NCI-H2196 (cell line): ENCODE data around the gene ROBO1.

Source experiments
- DNase-seq: peaks from one replicate; lab custom pipeline; 2025; ENCODE audit not compliant: unreplicated experiment; lab: John Stamatoyannopoulos, UW

The ROBO1 gene

DNA sequence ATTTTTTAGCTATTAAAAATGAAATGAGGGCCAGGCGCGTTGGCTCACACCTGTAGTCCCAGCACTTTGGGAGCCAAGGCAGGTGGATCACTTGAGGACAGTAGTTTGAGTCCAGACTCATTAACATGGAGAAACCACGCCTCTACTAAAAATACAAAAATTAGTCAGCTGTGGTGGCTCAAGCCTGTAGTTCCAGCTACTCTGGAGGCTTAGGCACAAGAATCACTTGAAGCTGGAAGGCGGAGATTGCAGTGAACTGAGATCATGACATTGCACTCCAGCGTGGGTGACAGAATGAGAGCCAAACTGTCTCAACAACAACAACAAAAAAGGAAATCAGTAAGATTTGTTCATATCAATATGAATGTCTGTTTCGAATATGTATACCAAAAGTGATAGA is 517.1 kb downstream of the ROBO1 start:
- DNase-seq, result no peak

DNA sequence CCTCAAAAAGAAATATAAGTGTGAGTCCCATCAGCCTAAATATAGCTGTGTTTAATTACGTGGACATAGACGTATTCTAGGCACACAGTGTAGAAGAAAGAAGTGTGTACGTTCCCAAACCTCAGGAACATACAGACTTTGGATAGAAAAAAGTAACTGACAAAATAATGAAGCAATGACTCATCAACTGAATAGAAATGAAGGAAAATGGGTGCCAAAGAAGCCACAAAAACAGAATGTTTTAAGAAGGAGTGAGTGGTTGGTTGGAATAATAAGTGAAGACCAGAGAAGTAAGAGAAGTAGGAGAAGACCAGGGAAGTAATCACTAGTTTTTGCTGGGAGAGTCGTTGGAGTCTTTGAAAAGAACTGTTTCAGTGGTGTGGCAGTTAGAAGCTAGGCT is 518.1 kb downstream of the ROBO1 start:
- DNase-seq, result no peak

DNA sequence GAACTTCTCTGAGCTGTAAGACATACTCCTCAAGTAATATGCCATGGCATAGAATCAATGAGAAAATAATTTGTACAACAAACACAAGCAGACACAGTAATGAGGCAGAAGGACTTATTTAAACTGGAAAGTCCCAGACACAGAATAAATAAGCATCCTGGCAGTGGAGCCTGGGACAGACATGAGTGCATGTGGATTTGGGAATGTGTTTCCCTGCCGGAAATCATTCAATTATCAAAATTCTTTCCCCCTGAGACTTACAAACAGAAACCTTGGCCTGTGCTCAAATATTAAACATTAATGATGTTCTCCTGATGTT is 520.1 kb downstream of the ROBO1 start:
- DNase-seq, result no peak

DNA sequence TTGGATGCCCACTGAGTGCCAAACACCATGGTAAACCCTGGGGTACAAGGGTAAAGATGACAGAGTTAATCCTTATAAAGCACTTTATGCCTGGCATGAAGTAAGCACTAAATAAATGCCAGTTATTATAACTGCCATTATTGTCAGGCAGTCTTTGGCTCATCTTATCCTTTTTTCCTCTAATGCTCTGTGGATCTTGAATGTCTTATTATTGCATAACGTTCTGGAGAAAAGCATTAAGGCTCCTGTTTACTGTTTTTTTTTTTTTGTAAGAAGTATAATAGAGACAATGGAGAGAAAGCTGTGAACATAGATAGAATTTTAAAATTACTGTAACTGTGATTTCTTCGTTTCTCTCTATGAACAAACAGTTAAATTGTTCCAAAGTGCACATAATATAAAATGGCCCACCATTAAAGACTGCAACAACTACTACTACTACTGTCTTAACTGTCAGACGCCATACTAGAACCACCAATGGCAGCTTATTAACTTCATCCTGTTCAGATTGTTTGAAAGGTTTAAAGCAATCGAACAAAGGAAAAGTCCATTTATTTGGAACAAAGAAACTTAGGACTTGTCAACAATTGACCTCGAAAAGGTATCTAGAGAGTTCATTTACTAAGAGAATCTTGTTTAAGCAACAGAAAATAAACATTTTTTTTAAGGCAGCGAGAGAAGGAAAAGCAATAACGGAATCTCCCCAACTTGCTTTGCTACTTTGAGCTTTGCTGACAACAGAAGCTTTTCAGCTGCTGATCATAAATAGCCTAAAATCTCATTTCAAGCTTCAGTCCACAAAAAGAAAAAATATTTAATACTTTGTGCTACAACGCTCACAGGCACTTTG is 520.7 kb downstream of the ROBO1 start:
- no peak for DNase-seq

DNA sequence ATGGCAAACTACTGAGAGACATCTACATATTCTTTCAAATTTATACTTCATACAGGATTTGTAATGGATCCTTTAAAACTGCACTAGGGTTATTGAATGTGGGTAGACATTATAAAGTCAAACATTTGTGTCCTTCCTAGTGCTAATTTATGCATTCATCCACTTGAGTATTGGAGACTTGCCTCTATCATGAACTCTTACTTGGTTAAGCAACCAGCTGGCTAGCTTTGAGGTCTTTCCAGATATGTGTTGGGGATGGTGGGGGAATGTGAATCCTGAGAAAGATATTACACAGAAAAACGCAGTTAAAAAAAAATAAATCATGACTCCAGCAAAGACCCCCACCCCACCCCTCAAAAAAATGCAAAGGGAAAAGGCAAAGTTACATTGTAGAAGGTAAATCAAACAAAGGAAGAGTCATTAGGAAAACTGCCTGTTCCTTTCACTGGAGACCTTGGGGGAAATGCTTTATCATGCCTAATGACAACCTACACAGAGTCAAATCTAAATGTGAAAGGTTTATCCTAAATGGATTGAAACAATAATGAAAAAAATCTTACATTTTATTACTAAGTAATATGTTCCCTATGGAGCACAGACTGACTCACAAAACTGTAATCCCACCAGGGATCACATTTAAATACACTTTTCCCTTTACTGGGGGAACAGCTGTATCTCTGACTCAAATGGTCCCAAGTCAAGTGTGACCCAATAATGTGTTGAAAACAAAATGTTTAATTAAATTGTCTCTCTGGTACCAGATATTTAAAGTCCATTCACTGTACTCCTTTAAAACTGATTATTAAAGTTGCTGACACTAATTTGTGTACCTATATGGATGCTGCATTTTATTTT is 522.3 kb downstream of the ROBO1 start:
- no peak for DNase-seq

DNA sequence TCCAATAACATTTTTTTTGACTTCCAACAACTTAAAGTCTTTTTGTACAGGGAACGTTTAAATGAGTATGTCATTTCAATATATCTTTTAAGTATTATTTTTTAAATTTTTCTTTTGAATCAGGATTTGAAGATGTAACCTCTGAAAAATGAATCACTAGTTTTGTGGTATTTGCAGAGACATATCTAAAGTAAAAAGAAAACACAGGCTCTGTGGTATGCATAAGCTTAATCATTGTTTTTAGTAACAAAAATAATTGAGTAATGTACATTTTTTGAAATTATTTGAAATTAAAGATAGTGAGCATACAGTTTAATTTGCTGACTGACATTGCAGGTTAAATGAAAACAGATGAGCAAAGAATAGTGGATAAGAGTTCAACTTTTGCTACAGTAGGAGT is 531.3 kb downstream of the ROBO1 start:
- no peak for DNase-seq

DNA sequence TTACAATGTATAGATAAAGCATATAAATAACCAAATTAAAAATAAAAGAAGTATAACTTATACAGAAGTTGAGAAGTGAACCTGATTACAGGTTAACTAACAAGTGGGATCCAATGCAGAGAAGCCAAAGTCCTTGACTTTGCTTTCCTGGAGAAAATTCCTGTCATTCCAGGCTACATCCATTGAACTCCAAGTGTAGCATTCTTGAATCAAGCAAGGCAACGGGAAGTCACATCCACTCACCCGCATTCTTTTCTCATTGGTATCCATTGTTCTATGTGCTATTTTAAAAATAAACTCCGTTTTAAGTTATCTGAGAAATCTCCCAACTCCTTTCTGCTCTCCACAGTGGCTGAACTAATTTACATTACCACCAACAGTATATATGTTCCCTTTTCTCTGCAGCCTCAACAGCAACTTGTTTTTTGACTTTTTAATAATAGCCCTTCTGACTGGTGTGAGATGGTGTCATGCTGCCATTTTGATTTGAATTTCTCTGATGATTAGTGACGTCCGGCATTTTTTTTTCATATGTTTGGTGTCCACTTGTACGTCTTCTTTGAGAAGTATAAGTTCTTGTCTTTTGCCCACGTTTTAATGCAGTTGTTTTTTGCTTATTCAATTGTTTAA is 534.3 kb downstream of the ROBO1 start:
- no peak for DNase-seq

DNA sequence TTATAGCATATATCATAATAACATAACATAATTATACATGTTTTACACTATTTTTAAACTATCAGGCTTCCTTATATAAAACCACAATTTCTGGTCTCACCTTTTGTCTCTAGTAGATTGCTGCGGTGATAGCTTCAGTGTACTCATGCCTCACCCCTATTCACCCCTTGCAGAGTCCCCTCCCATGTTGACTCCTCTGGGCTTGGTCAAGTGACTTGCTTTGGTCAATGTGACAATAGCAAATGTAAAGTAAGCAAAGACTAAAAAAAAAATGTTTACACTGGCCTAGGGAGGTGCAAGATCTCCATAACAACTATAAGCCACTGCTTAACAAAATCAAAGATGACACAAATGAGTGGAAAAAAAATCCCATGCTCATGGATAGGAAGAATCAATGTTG is 537.5 kb downstream of the ROBO1 start:
- DNase-seq, result no peak

DNA sequence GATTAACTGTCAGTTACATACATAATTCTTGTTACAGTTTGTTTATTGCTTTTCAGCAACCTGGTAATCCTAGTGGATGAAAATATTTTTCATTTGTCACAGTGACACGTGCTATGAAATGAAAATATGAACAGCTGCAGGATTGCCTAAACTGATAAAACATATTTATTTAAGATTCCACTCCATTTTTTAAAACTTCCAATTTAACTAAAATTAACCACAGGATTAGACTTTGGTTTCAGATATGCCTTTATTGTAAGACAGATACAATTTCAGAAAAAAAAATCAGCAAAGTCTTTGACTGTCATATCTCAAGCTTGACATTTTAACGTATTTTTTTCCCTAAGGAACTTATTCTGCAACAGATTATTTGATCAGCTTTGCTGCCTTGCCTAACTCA is 550.7 kb downstream of the ROBO1 start:
- DNase-seq, result no peak

DNA sequence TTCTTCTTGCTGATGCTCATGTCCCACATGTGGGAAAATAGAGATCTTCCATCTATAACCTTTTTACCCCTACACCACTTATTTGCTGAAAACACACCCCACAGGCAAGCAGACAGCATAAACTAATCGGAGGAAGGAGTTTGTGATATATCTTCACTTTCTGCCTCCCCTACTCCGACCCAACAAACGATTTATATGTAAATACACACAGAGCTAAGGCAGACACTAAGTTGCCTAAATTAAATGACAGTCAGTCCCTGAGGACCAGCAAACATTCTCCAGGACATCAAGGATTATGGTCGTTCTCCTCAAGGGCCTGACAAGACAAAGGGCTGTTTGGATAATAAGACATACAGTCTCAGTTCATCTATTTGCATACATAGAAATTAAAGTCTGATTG is 552.5 kb downstream of the ROBO1 start:
- DNase-seq, result no peak

DNA sequence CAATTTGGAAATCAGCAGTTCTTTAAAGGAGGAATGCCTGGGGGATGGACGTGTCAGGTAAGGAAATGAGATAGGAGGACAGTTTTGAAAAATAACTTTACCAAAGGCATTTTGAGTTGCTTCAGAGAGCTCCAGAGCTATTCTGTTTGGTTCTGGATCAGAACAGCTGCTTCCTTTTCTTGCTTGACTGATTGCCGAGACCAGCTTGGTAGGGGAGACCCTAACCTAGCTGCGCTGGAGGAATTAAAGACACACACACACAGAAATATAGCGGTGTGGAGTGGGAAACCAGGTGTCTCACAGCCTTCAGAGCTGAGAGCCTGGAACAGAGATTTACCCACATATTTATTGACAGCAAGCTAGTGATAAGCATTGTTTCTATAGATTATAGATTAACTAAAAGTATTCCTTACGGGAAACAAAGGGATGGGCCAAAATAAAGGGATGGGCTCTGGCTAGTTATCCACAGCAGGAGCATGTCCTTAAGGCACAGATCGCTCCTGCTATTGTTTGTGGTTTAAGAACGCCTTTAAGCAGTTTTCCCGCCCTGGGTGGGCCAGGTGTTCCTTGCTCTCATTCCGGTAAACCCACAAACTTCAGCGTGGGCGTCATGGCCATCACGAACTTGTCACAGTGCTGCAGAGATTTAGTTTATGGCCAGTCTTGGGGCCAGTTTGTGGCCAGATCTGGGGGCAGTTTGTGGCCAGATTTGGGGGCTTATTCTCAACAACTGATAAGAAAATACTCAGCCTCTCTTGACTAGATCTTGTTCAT is 556.0 kb downstream of the ROBO1 start:
- no peak for DNase-seq

DNA sequence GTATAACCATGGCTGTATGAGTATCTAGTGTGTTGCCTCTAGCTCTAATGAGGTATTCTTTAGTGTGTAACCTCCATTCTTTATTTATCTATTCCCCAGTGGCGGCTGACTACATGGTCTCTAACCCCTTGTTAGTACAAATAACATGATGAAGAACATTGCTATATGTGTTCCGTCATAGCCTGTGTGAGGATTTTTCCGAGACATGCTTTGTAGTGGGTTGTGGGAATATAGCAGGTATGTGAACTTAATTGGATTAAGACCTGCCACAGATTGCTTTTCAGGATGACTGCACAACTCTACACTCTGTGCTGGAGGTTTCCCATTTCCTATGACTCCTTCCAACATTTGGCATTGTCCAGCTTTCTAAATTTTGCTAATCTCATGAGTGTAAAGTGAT is 563.4 kb downstream of the ROBO1 start:
- DNase-seq, result no peak

DNA sequence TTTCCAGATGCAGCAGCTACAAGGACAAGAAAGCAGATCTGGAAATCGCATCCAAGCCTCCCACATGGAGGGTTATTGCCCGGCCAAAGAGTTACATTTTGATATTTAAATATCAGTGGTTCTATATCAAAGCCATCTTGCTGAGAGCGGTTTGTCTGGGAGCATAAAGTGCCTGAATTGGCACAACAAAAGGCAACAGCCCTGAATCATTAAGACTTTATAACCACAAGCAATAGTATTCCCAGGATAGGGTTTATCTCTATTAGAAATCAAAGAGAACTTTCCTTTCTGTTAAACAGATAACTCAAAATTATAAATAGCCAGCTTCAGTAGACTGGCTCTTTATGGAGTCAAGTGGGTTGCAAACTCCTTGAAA is 564.7 kb downstream of the ROBO1 start:
- no peak for DNase-seq

DNA sequence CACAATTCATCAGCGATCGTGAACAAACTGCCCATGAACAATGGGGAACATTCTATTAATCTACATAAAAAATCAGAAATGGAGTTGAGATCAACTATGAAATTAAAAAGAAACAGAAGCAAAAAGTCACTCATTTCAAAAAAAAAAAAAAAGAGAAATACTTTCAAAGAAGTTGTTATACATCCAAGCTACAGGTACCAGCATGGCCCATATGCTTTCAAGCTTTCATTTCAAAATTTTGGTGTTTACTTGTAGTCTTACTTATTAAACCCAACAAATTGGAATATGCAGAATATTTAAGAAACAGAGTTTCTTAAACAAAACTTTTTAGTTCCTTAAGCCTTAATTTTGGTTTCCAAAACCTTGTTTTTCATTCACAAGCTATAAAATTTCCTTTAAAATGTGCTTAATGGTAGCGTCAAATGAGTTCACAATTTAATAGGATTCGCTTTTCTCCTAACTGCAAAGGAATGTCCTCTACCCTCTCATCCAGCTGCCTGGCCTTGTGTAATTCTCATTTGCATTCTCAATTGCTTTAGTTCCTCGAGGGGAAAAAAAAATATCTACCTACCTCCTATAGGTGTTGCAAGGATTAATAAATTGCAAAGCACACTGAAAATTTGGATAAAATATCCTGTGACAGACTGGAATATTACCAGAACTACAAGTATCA is 565.2 kb downstream of the ROBO1 start:
- no peak for DNase-seq

DNA sequence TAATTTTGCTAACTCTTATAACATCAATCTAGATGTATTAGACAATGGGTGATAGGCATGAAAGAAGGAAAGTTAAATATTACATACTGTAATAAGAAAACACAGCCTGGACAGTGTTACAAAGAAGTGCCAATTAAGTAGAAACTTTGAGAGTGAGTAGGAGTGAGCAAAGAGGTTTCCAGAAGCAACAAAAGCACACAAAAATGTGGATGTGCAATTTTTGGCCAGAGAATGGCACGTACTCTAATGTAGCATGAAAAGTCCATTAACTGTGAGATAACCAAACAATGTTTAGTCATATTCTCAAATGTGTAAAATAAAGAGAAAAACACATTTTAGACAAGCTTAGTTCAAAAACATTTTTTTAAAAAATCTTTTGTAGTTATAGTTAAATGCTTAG is 567.3 kb downstream of the ROBO1 start:
- DNase-seq, result no peak

DNA sequence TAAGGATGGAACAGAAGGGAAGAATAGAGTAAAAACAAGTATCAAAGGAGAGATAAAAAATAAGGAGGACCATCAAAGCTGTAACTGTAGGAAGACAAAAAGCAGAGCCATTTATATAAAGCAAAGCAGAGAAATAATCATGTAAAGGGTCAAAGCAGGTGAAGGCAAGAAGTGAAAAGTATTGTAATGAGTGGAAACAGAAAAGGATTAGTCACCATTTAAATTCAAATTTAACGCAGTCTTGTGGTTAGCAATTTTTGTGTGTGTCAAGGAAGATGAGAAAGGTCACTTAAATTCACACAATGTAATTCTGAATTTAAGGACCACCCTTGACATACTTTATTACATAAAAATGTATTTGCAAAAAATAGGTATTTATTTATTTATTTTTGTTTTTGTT is 567.8 kb downstream of the ROBO1 start:
- no peak for DNase-seq

DNA sequence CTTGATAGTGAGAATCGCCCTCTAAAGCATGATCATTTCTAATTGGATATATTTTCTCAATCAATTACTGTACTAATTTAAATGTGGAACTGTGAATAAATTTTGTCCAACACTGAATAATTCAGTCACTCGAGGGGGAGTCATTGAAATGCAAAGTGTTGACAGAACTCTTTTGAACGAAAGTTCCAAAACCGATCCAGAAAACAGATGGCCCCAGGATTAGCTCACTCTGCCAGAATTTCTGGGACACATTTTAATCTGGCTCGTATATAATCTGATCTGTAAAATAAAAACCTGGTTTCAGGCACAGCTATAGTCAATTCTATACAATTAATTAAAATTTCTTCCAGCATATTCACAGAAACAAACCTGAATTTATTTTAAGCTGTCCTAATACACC is 580.4 kb downstream of the ROBO1 start:
- no peak for DNase-seq

DNA sequence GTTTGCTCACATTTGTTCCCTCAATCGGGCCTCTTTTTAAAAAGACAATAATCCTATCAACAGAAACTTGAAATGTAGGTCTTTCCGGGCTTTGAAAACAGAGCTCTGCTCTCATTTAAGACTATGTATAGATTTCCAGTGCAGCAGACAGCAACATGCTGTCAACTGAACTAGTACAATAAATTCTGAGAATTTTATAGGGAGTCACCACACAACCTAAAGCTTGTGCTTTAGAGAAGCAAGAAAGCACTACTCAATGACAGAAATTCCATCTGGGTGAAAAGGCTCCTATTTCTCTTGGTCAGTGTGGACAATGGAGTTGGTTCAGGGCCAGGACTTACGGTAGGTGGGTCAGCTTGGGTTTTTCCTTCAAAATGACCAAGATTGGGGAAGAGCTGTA is 583.5 kb downstream of the ROBO1 start:
- DNase-seq, result no peak

DNA sequence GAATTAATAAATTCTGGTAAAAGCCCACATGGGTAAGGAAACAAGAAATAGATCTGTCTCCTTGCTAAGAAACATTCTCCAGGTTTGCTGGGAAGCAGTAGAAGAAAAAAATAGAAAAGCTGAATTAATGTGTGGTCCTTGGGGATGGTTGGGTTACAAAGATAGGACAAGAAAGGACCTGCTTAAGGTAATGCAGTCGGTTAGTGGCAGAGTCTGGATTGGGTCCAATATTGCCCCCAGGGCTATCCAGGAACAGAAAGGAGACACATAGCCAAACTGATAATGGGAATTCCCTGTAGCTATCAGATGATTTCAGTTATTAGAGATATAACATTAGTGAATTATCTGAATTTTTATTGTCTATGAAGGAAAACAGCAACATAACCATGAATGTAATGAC is 584.3 kb downstream of the ROBO1 start:
- DNase-seq, result no peak

DNA sequence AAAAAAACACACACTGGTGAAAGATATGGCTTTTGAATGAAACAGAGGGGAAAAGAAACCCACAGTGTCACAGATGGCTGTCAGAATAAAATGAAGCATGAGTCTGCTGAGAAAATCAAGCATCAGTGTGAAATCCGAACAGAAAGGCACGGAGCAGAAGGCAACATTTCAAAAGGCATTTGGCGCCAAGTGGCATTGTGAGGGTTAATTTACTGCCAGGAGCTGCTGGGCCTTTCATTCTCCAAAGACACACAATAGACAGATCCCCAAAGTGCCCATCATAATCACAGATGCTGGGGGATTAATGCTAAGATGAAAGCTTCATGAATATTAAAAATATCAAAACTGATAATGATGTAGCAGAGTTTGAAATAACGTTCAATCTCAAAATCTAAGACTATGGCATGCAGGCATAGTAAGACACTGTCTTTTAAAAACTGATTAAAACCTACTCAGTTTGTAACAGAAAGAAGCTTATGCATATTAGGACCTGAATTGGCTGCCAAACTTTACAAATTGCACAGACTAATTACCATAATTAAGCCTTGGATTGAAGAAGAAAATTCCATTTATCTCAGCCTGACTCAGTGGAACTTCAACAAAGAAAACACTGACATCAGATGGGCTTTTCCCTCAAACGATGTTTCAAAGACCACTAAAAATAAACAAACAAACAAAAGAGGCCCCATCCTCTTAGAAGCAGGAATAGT is 589.2 kb downstream of the ROBO1 start:
- DNase-seq, result no peak
